Esophagus squamous epithelium (tissue), 4 donors: ENCODE results near the gene TTC28.

Experiments used
- POLR2A ChIP-seq, 4 donors: fragments of 450-650 bp; IDR thresholded peaks; one replicate each; pipeline ENCODE4 v1.6.1; 2017; ENCODE audit warnings: antibody characterized with exemption in 4 of 4, mild to moderate bottlenecking in 4 of 4, moderate library complexity in 3 of 4
- TF ChIP-seq, protein P1 (sequence below), 6 experiments: fragments of 450-650 bp in 4 of 6; fragments of 200-600 bp in 2 of 6; sonication (generic) in 2 of 6; IDR thresholded peaks; one replicate each; pipeline ENCODE4 v1.5.1; 2016 to 2019; ENCODE audit warnings: antibody characterized with exemption in 6 of 6, mild to moderate bottlenecking in 4 of 6, moderate library complexity in 4 of 6

DNA sequence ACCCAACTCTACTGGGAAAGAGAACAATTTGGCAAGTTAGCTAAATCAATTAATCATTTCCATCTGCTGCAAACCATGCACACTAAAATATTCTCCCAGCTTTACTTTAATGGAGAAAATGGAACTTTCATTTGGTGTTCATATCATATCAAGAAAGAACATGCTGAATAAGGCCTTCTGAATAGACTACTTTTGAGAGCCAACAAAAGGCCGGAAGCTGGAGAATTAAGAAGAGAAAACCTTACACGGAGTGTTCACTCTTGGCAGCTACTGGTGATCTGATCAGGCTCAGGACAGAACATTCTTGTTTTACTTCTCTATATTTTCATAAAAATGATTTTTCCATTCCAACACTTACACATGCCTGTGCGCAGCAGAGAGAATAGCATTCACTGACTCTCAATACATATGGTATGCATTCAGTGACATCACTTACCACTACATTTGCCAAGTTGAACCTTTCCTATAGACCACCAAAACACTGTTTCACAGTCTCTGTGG is 165.3 kb downstream of the TTC28 start:
- TF ChIP-seq, protein P1, sequence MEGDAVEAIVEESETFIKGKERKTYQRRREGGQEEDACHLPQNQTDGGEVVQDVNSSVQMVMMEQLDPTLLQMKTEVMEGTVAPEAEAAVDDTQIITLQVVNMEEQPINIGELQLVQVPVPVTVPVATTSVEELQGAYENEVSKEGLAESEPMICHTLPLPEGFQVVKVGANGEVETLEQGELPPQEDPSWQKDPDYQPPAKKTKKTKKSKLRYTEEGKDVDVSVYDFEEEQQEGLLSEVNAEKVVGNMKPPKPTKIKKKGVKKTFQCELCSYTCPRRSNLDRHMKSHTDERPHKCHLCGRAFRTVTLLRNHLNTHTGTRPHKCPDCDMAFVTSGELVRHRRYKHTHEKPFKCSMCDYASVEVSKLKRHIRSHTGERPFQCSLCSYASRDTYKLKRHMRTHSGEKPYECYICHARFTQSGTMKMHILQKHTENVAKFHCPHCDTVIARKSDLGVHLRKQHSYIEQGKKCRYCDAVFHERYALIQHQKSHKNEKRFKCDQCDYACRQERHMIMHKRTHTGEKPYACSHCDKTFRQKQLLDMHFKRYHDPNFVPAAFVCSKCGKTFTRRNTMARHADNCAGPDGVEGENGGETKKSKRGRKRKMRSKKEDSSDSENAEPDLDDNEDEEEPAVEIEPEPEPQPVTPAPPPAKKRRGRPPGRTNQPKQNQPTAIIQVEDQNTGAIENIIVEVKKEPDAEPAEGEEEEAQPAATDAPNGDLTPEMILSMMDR (IDR thresholded peaks at IDR 0.05): no peak
- no peak for TF ChIP-seq POLR2A (IDR thresholded peaks at IDR 0.05)
